Brain microvascular endothelial cell (primary cell): ENCODE data around the gene GSN.

Experiments used
- DNase-seq: peaks from one replicate; pipeline ENCODE4 v3.0.0-alpha.2; 2020
- H3K27ac ChIP-seq: fragments of 250-450 bp; sonication (Bioruptor Pico); 2 replicates; pipeline ENCODE4 v1.5.1; 2020; ENCODE audit warnings: mild to moderate bottlenecking, moderate library complexity
- H3K27me3 ChIP-seq: fragments of 250-450 bp; sonication (Bioruptor Pico); replicated peaks from 2 replicates; pipeline ENCODE4 v1.5.1; 2020; ENCODE audit warnings: mild to moderate bottlenecking
- H3K36me3 ChIP-seq: fragments of 250-450 bp; sonication (Bioruptor Pico); replicated peaks from 2 replicates; pipeline ENCODE4 v1.5.1; 2020; ENCODE audit warnings: mild to moderate bottlenecking
- H3K4me3 ChIP-seq: 2 replicates; pipeline ENCODE4 v1.5.1; 2011; ENCODE audit warnings: low read depth, mild to moderate bottlenecking, control low read depth, low read length, moderate library complexity
- in situ Hi-C: cut with HindIII; loops from 2 replicates; pipeline ENCODE4 v1.10.0; 2017; ENCODE audit warnings: low sequenced_read_pairs, low pct_ligation_motif_present
- TF ChIP-seq, protein P1 (sequence below): IDR thresholded peaks from 2 replicates; pipeline ENCODE4 v1.5.1; 2011; ENCODE audit warnings: low read depth, mild to moderate bottlenecking, moderate library complexity, low read length, control low read depth, inconsistent platforms; ENCODE audit errors: missing control alignments

The GSN gene

DNA sequence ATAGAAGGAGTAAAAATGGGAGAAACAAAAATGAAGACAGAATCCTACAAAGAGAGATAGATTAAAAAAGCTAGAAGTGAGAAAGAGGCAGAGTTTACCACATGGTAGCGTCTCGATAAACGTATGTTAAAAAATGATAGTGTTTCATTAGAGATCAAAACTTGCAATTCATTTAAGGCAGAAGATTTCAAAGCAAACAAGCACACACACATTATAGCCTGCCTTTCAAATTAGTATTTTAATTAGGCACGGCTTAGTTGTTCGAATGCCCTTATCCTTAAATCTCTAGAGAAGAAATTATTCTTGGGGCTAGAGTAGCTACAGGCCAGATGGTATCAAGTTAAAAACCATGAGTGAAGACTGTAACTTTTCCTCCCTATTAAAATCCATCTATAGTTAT, 96.1 kb downstream of the GSN start:
- TF ChIP-seq, protein P1, sequence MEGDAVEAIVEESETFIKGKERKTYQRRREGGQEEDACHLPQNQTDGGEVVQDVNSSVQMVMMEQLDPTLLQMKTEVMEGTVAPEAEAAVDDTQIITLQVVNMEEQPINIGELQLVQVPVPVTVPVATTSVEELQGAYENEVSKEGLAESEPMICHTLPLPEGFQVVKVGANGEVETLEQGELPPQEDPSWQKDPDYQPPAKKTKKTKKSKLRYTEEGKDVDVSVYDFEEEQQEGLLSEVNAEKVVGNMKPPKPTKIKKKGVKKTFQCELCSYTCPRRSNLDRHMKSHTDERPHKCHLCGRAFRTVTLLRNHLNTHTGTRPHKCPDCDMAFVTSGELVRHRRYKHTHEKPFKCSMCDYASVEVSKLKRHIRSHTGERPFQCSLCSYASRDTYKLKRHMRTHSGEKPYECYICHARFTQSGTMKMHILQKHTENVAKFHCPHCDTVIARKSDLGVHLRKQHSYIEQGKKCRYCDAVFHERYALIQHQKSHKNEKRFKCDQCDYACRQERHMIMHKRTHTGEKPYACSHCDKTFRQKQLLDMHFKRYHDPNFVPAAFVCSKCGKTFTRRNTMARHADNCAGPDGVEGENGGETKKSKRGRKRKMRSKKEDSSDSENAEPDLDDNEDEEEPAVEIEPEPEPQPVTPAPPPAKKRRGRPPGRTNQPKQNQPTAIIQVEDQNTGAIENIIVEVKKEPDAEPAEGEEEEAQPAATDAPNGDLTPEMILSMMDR = no peak
- in situ Hi-C loops = no loop called here
- no peak for DNase-seq
- Histone ChIP-seq H3K36me3 (no peaks in the 10 kb centered on the region), H3K27me3 (no peaks in the 10 kb centered on the region), H3K27ac (no peak overlapping the region), H3K4me3 (no peak overlapping the region)

DNA sequence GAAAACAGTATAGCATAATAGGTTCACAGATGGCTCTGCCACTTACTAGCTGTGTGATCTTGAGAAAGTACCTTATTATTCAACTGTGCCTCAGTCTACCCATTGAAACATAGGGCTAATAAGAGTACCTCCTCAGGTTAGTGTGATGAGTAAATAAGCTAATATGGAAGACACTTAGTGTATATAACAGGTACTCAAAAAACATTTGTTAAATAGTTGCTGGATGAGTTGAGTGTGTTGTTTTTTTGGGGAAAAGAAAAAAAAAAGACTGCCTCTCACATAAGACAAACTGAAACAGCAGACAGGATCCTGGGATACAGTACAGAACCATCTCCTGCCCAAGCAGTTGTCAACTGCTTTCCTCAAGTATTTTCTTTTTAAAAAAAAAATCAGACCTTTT, 96.9 kb downstream of the GSN start:
- H3K27ac ChIP-seq = no peak overlapping the region

DNA sequence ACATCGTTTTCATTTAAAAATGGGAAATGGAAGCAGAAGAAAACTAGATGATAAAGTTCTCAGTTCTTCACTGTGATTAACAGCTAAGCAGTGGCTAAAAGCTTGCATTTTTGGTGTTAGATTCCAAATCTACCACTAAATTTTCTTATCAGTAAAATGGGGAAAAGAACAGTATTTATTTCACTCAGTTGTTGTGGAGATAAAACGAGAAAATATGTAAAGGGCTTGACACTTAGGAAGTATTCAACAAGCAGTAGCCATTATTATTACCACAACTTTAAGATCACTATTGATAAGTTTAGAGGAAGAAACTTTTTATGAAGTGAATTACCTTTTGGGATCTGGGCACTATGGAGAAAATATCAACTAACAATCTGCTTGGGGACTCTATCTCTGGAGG, 97.6 kb downstream of the GSN start:
- H3K27me3 ChIP-seq = no peaks in the 10 kb centered on the region
- DNase-seq = no peak
- no peaks in the 10 kb centered on the region for H3K36me3 ChIP-seq
- no peak overlapping the region for H3K27ac ChIP-seq
- no peak overlapping the region for H3K4me3 ChIP-seq
- in situ Hi-C loops = no loop called here
- TF ChIP-seq, protein P1 = no peak

More for the DNA sequence above, 96.9 kb downstream of the GSN start:
- in situ Hi-C loops = no loop called here
- no peak for DNase-seq
- TF ChIP-seq, protein P1 = no peak
- no peaks in the 10 kb centered on the region for H3K27me3 ChIP-seq
- H3K36me3 ChIP-seq = no peaks in the 10 kb centered on the region
- no peak overlapping the region for H3K4me3 ChIP-seq

DNA sequence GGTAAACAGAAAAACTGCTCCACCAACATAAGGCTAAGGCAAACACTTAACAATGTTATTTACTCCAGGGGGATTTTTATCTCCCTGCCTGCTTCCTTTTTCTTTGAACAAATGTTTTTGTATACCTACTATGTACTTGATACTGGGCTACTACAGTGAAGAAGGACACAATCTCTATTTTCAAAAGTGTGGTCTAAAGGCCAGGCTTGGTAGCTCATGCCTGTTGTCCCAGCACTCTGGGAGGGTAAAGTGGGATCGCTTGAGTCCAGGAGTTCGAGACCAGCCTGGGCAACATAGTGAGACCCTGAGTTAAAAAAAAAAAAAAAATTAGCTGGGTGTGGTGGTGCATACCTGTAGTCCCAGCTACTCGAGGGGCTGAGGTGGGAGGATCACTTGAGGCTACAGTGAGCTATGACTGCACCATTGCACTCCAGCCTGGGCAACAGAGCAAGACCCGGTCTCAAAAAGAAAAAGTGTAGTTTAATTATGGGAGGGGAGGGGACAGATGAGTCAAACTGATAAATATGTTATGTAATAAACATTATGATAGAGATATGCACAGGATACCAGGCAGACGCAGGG, 98.7 kb downstream of the GSN start:
- no peak for DNase-seq
- in situ Hi-C loops = no loop called here
- Histone ChIP-seq H3K36me3 (no peaks in the 10 kb centered on the region), H3K27ac (no peak overlapping the region), H3K27me3 (no peaks in the 10 kb centered on the region), H3K4me3 (no peak overlapping the region)
- TF ChIP-seq, protein P1 = no peak

DNA sequence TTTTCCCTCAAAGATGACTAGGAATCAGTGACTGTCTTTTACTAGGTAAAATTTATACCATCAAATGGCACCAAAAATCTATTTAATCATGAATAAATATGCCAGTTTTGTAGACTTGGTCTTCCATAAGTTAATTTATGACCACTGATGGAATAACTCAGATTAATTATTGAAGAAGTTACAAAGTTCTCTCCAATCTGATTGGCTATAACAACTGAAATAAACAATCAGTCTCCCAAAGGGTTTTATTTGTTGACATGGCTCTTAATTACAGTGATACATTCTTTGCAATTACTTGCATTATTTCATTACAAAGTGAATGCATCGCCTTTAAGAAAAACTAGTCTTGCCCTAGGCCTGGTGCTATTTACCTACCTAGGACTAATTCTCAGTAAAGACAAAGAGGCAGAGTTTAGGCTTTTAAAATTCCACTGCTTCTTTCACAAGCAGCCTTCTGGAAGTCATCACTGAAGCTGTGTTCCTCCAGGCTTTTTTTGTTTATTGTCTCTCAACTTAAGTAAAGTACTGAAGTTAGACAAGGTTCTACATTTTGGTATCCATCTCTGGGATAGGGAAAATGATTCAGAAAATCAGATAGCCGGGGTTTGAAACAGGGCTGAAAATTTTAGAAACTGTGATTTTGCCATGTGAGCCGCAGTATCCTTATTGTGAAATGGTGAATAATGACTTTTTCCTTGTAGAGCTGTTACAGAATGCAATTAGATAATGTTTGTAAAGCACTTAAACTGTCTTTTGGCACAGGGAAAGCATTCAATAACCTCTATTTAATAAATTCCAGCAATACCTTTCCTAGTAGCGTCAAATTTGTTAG, 99.6 kb downstream of the GSN start:
- H3K4me3 ChIP-seq = no peak overlapping the region

More for the DNA sequence above, 99.6 kb downstream of the GSN start:
- H3K27ac ChIP-seq = no peak overlapping the region
- no peaks in the 10 kb centered on the region for H3K27me3 ChIP-seq
- DNase-seq = no peak
- in situ Hi-C loops = no loop called here
- TF ChIP-seq, protein P1 = no peak
- H3K36me3 ChIP-seq = no peaks in the 10 kb centered on the region
